ENCODE measurements around the gene NFE2.
"Not testable (repeated sequence)": the region's sequence is repeated elsewhere in the genome, so short reads cannot be mapped to it uniquely, and the experiment has no call there.

DNA sequence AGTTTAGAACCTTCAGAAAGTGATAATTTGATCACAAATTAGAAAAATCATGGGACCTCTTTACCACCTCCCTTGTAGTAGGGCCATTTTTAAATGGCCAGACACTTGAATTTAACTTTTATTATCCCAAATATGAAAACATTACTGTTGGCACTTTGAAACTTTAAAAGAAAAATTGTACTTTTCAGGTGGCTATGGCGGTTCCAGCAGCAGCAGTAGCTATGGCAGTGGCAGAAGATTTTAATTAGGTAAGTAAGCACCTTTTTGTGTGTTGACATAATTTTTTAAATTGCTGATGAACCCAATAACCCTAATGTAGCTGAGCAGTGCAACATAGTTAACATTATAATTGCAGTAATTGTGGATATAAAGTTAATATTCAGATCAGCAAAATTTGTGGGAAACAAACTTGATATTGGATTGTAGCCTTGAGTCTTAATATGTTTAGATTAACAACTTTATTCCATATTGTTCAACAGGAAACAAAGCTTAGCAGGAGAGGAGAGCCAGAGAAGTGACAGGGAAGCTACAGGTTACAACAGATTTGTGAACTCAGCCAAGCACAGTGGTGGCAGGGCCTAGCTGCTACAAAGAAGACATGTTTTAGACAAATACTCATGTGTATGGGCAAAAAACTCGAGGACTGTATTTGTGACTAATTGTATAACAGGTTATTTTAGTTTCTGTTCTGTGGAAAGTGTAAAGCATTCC lies 16.6 kb downstream of the NFE2 start:
- TF ChIP-seq POLR2A (IDR thresholded peaks at IDR 0.05; ENCODE audit: low read length); GATA1 (IDR thresholded peaks at IDR 0.05; ENCODE audit: low read depth, low read length): not testable (repeated sequence)
